Heart left ventricle (tissue), 13 donors: Measurements from ENCODE around the gene BRDT.

Experiments
- CTCF ChIP-seq, 12 donors: fragments of 200-600 bp; sonication (generic) in 4 of 12; IDR thresholded peaks; one replicate each; pipeline versions ENCODE4 v1.5.0 to v1.8.0; 2018 to 2022; ENCODE audit warnings: antibody characterized with exemption in 12 of 12, mild to moderate bottlenecking in 5 of 12
- POLR2A ChIP-seq, 2 donors: fragments of 450-650 bp; IDR thresholded peaks; one replicate each; pipeline ENCODE4 v1.6.1; 2017; ENCODE audit warnings: antibody characterized with exemption in 2 of 2, mild to moderate bottlenecking in 2 of 2, moderate library complexity in 2 of 2
- donor health status: ischemic (EF 13 %, LVEDD 7.1; RV severe dilation, severe dysfunction).
- donor health status: DM: no; HTN: yes; CAD: no.
- donor health status: DM: no; HTN: no; CAD: no.
- donor health status: ischemic (EF 25% LVEDD 6.9; RV normal size, moderate dysfunction).
- donor health status: ischemic (EF 25% LVEDD 5.7; RV mildly dilated, moderate dysfunction).
- donor health status: ischemic (EF 35%, LVEDD 5.7; RV mildly dilated, moderate dysfunction).
- donor health status: nonischemic (EF 11% LVEDD 7.7; RV severe dilation, severe dysfunction).
- donor health status: DM: yes; HTN: yes; CAD: no.
- donor health status: PGD.
- donor health status: ischemic (EF 29% LVEDD 5.4; RV normal size, mild dysfunction).
- donor health status: nonischemic (EF 23%, LVEDD 6.1; RV moderate dilation, normal function).

GRCh38 chr1:91968334-91968733 is 19.1 kb downstream of the BRDT start:
- no peak for TF ChIP-seq CTCF (IDR thresholded peaks at IDR 0.05)
- TF ChIP-seq POLR2A (IDR thresholded peaks at IDR 0.05): no peak
